GM21717 (cell line): Measurements from ENCODE around the gene CACNA1A.
A peak's percentile ranks its signal among the peaks of the same experiment; 100 is the strongest.

Experiments used
- ATAC-seq: cut with Tn5 transposase; IDR thresholded peaks from one replicate; pipeline ENCODE4 v1.9.1; 2021; ENCODE audit warnings: mild to moderate bottlenecking, moderate library complexity; ENCODE audit not compliant: unreplicated experiment

The CACNA1A gene

GRCh38 chr19:13240312-13241022 is 265.8 kb downstream of the CACNA1A start:
- ATAC-seq: no peak

- ATAC-seq: no peak
Measured at GRCh38 chr19:13238891-13239534, 267.3 kb downstream of the CACNA1A start.

- ATAC-seq: no peak
Measured at GRCh38 chr19:13234518-13234917, 271.8 kb downstream of the CACNA1A start.

GRCh38 chr19:13231663-13232062 is 274.6 kb downstream of the CACNA1A start:
- ATAC-seq: no peak

- no peak for ATAC-seq
Measured at GRCh38 chr19:13229246-13229645, 277.0 kb downstream of the CACNA1A start.

GRCh38 chr19:13228561-13228960 is 277.7 kb downstream of the CACNA1A start:
- no peak for ATAC-seq

- ATAC-seq: no peak
Measured at GRCh38 chr19:13226983-13227382, 279.3 kb downstream of the CACNA1A start.

- ATAC-seq: no peak
Measured at GRCh38 chr19:13225973-13226865, 280.1 kb downstream of the CACNA1A start.

GRCh38 chr19:13225085-13225484 is 281.2 kb downstream of the CACNA1A start:
- no peak for ATAC-seq

GRCh38 chr19:13220847-13221246 is 285.4 kb downstream of the CACNA1A start:
- no peak for ATAC-seq

- ATAC-seq: peak; percentile 47
Measured at GRCh38 chr19:13215572-13216380, 290.5 kb downstream of the CACNA1A start.

GRCh38 chr19:13214036-13214730 is 292.1 kb downstream of the CACNA1A start:
- ATAC-seq: no peak

- no peak for ATAC-seq
Measured at GRCh38 chr19:13212759-13213330, 293.4 kb downstream of the CACNA1A start.

GRCh38 chr19:13211426-13212308 is 294.6 kb downstream of the CACNA1A start:
- no peak for ATAC-seq

- ATAC-seq: no peak
Measured at GRCh38 chr19:13210941-13211340, 295.3 kb downstream of the CACNA1A start.

GRCh38 chr19:13210339-13210775 is 295.9 kb downstream of the CACNA1A start:
- no peak for ATAC-seq

GRCh38 chr19:13209484-13210338 is 296.6 kb downstream of the CACNA1A start:
- no peak for ATAC-seq
